ENCODE measurements around the gene CCN5.

CCN5 gene

GRCh38 chr20:44765701-44766347 lies 50.7 kb downstream of the CCN5 start:
- peaks cover 5% of the 10 kb centered on the region for H3K9me3 Mint-ChIP-seq
- H3K27me3 Mint-ChIP-seq, result peaks cover 17% of the 10 kb centered on the region
- H3K4me3 Mint-ChIP-seq, result no peak overlapping the region
- no peaks in the 10 kb centered on the region for H3K36me3 Mint-ChIP-seq
- H3K4me1 Mint-ChIP-seq, result peaks cover 13% of the 10 kb centered on the region
- ATAC-seq, result no peak
- H3K27ac Mint-ChIP-seq, result no peak overlapping the region

- peaks cover 13% of the 10 kb centered on the region for H3K4me1 Mint-ChIP-seq
- no peak overlapping the region for H3K27ac Mint-ChIP-seq
- peaks cover 5% of the 10 kb centered on the region for H3K9me3 Mint-ChIP-seq
- H3K27me3 Mint-ChIP-seq, result peaks cover 21% of the 10 kb centered on the region
- ATAC-seq, result no peak
- no peaks in the 10 kb centered on the region for H3K36me3 Mint-ChIP-seq
- no peak overlapping the region for H3K4me3 Mint-ChIP-seq
These were observed 53.1 kb downstream of the CCN5 start for GRCh38 chr20:44768256-44768655.

GRCh38 chr20:44768854-44769480 lies 53.8 kb downstream of the CCN5 start:
- Mint-ChIP-seq H3K4me1 (peaks cover 13% of the 10 kb centered on the region), H3K4me3 (no peak overlapping the region), H3K27ac (peak overlapping the region; percentile 4), H3K9me3 (peaks cover 2% of the 10 kb centered on the region), H3K36me3 (no peaks in the 10 kb centered on the region), H3K27me3 (peaks cover 14% of the 10 kb centered on the region)
- peak; percentile 58 for ATAC-seq

- no peak for ATAC-seq
- no peaks in the 10 kb centered on the region for H3K36me3 Mint-ChIP-seq
- H3K4me3 Mint-ChIP-seq, result no peak overlapping the region
- H3K4me1 Mint-ChIP-seq, result peaks cover 13% of the 10 kb centered on the region
- H3K27me3 Mint-ChIP-seq, result peaks cover 9% of the 10 kb centered on the region
- no peaks in the 10 kb centered on the region for H3K9me3 Mint-ChIP-seq
- peak overlapping the region; percentile 4 for H3K27ac Mint-ChIP-seq
These were observed 54.3 kb downstream of the CCN5 start for GRCh38 chr20:44769481-44769863.

- Mint-ChIP-seq H3K4me3 (no peak overlapping the region), H3K27ac (no peak overlapping the region), H3K9me3 (no peaks in the 10 kb centered on the region), H3K36me3 (no peaks in the 10 kb centered on the region), H3K27me3 (peaks cover 9% of the 10 kb centered on the region), H3K4me1 (peaks cover 13% of the 10 kb centered on the region)
- ATAC-seq, result no peak
These were observed 55.5 kb downstream of the CCN5 start for GRCh38 chr20:44770484-44771171.

GRCh38 chr20:44771172-44771535 lies 56.0 kb downstream of the CCN5 start:
- H3K36me3 Mint-ChIP-seq, result no peaks in the 10 kb centered on the region
- no peak for ATAC-seq
- H3K27me3 Mint-ChIP-seq, result peaks cover 12% of the 10 kb centered on the region
- H3K4me1 Mint-ChIP-seq, result peaks cover 13% of the 10 kb centered on the region
- no peak overlapping the region for H3K4me3 Mint-ChIP-seq
- no peak overlapping the region for H3K27ac Mint-ChIP-seq
- H3K9me3 Mint-ChIP-seq, result no peaks in the 10 kb centered on the region

- H3K4me3 Mint-ChIP-seq, result no peak overlapping the region
- no peaks in the 10 kb centered on the region for H3K9me3 Mint-ChIP-seq
These were observed 57.5 kb downstream of the CCN5 start for GRCh38 chr20:44772636-44773035.

GRCh38 chr20:44773070-44773829 lies 58.1 kb downstream of the CCN5 start:
- Mint-ChIP-seq H3K27me3 (peaks cover 18% of the 10 kb centered on the region), H3K4me1 (peaks cover 13% of the 10 kb centered on the region), H3K27ac (no peak overlapping the region), H3K4me3 (no peak overlapping the region), H3K9me3 (no peaks in the 10 kb centered on the region), H3K36me3 (no peaks in the 10 kb centered on the region)
- no peak for ATAC-seq

More at GRCh38 chr20:44772636-44773035, 57.5 kb downstream of the CCN5 start:
- Mint-ChIP-seq H3K4me1 (peaks cover 13% of the 10 kb centered on the region), H3K27me3 (peaks cover 18% of the 10 kb centered on the region), H3K36me3 (no peaks in the 10 kb centered on the region), H3K27ac (no peak overlapping the region)
- ATAC-seq, result no peak

- Mint-ChIP-seq H3K4me1 (no peaks in the 10 kb centered on the region), H3K9me3 (no peaks in the 10 kb centered on the region), H3K4me3 (no peak overlapping the region), H3K36me3 (no peaks in the 10 kb centered on the region), H3K27me3 (peaks cover 9% of the 10 kb centered on the region), H3K27ac (no peak overlapping the region)
- no peak for ATAC-seq
These were observed 61.8 kb downstream of the CCN5 start for GRCh38 chr20:44776980-44777379.
